Body of pancreas (tissue), 4 donors: ENCODE measurements around the gene SRPK2.

Experiments
- POLR2A ChIP-seq, 3 donors: fragments of 450-650 bp; IDR thresholded peaks; one replicate each; pipeline ENCODE4 v1.6.1; 2016; ENCODE audit warnings: antibody characterized with exemption in 3 of 3, mild to moderate bottlenecking in 2 of 3
- TF ChIP-seq, protein P1 (sequence below), 7 experiments: fragments of 450-650 bp in 4 of 7; fragments of 200-600 bp in 3 of 7; sonication (generic) in 3 of 7; IDR thresholded peaks; one replicate each; pipeline ENCODE4 v1.5.1; 2016 to 2019; ENCODE audit warnings: antibody characterized with exemption in 7 of 7

DNA sequence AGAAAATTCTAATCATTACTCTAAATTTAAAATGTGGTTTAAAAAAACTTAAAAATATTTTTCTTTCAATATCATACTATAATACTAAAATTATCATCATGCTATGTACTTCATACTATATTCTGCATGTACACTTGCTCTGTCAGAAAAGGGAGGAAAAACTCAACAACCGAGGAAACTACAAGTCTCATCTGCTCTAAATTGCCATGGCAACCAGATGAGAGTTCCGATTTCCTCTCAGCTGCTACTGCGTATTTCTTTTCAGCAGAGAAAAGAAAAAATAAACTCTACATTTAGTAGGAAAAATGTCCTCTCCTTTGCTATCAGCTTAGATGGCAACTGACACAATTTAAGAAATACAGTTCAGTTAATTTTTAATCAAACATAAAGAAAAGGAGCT lies 178.9 kb downstream of the SRPK2 start:
- no peak for TF ChIP-seq POLR2A (IDR thresholded peaks at IDR 0.05)
- TF ChIP-seq, protein P1, sequence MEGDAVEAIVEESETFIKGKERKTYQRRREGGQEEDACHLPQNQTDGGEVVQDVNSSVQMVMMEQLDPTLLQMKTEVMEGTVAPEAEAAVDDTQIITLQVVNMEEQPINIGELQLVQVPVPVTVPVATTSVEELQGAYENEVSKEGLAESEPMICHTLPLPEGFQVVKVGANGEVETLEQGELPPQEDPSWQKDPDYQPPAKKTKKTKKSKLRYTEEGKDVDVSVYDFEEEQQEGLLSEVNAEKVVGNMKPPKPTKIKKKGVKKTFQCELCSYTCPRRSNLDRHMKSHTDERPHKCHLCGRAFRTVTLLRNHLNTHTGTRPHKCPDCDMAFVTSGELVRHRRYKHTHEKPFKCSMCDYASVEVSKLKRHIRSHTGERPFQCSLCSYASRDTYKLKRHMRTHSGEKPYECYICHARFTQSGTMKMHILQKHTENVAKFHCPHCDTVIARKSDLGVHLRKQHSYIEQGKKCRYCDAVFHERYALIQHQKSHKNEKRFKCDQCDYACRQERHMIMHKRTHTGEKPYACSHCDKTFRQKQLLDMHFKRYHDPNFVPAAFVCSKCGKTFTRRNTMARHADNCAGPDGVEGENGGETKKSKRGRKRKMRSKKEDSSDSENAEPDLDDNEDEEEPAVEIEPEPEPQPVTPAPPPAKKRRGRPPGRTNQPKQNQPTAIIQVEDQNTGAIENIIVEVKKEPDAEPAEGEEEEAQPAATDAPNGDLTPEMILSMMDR (IDR thresholded peaks at IDR 0.05): no peak
